Activated naive CD4-positive, alpha-beta T cell treated with anti-CD3 and anti-CD28 coated beads, Interleukin-2, amount 50 U/mL, for 16 hours (primary cell): ENCODE measurements around the gene FRAT2.
"Not testable (repeated sequence)": the region's sequence is repeated elsewhere in the genome, so short reads cannot be mapped to it uniquely, and the experiment has no call there.

ENCODE experiments used
- DNase-seq: peaks from one replicate; pipeline ENCODE4 v3.0.0-alpha.2; 2020

FRAT2 gene

GRCh38 chr10:97355571-97355975, 21.0 kb upstream of the FRAT2 start:
- no peak for DNase-seq

DNA sequence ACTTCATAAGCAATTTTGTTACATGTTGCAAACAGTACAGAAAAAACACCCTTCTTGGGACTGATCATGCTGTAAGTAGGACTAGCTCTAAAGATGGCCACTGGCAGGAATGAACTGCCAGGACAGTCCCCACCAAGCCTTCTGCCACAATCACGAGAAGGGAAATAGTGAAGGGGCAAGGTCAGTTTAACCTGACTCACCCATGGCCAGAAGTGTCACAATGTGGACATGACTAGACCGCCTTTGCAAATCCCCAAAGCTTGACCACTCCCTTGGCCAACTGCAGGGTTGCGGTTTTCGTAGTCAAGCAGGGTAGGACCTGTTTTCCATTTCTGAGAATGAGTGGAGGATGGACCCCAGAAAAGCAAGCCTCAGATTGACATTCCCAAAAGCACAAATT, 19.4 kb upstream of the FRAT2 start:
- no peak for DNase-seq

GRCh38 chr10:97349752-97350513, 15.4 kb upstream of the FRAT2 start:
- DNase-seq, result no peak

GRCh38 chr10:97347317-97347716, 12.8 kb upstream of the FRAT2 start:
- no peak for DNase-seq

- not testable (repeated sequence) for DNase-seq
Measured at GRCh38 chr10:97343664-97344063, 9.1 kb upstream of the FRAT2 start.

DNA sequence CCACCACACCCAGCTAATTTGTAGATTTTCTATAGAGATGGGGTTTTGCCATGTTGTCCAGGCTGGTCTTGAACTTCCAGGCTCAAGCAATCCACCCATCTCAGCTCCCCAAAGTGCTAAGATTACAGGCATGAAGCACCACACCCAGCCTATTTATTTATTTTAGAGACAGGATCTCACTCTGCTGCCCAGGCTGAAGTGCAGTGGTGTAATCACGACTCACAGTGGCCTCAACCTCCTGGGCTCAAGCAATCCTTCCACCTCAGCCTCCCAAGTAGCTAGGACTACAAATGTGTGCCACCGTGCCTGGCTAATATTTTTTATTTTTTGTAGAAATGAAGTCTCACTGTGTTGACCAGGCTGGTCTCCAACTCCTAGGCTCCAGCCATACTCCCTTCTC, 6.9 kb upstream of the FRAT2 start:
- no peak for DNase-seq

GRCh38 chr10:97338041-97338440, 3.5 kb upstream of the FRAT2 start:
- no peak for DNase-seq

DNA sequence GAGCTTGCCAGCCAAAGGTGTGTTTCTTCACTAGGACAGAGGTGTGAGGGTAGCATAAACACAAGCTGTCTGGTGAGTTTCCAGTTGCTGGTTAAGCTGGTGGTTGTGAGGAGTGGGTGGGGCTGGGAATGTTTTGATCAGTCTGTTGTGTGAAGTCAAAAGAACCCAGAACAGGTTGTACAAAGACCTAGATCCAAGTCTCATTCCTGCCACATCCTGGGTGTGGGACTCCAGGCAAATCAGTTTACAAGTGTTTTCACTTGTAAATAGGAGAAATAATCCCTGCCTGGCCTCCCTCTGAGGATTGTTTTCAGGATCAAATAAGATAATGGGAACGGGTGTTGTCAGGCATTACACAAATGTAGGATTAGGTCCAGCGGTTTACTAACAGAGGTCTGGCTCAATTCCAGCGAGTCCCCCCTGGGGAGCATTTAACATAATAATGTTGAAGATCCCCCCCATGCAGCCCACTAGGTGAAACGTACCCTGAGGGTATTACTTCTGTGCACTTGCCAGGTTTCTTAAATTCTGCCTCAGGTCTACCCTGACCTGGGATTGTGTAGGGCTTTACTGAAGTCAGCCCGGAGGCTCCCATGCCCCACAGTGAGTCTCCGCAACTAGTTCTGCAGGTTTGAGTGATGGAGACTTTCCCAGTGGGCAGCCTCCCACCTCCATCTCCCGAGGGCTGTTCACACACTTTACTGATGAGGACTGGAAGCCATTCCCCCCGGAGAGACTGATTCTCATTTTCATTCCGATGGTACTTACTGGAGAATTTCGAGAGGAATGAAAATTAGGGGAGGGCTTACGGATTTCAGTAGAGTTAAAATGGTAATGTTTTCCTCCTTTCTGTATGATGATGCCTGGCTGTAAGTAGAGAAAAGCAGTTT, 2.7 kb upstream of the FRAT2 start:
- no peak for DNase-seq

GRCh38 chr10:97336446-97336845, 1.9 kb upstream of the FRAT2 start:
- DNase-seq, result no peak

DNA sequence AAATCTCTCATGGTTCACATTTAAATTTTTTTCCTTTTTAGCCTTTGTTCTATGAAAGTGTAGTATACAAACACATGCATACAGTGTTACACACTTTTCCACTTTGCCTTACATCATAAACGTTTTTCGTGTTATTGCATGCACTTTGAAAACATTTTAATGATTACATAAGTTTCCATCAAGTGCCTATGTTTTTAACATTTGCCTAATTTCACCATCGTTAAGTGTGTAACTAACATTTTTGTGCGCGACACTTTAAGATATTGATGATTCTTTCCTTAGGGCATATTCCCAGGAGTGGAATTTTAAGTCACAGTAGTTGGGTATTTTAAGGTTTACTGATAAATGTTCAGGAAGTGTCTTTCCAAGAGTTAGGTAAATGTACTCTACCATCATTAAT, 1.5 kb upstream of the FRAT2 start:
- no peak for DNase-seq

- DNase-seq, result no peak
Measured at GRCh38 chr10:97335188-97335619, 675 bp upstream of the FRAT2 start.

DNA sequence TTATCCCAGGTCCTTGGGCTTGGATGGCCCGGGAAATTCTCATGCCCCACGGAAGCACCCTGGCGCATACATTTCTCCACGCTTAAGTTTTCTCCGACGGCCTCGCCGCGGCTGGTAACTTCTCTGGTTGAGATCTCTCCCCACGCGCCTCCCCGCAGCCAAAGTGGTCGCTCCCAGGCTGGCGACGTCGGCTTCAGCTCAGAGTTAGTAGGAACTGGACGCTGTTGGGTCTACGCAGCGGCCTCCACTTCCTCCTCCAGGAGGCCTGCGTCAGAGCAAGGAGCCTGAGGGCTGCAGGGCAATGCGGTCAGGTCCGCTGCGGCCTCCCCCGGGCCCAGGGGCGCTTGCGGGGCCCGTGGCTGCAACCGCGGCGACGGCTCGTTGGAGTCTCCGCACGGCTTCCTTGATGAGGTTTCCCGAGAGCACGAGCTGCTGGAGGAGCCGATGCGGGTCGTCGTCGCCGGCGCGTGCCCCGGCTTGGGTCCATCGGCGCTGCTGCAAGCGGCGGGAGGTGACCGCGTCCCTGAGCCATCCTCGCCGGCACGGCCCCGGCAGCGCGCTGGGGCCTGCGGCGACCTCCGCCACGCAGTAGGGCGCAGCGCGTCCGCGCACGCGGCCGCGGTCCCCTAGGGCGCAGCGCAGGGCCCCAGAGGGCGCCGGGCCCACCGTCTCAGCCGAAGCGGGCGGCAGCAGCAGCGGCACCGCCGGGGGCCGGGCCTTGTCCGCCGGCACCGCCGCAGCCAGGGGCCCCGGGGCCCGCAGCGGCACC, 744 bp downstream of the FRAT2 start:
- peak; percentile 47 for DNase-seq

DNA sequence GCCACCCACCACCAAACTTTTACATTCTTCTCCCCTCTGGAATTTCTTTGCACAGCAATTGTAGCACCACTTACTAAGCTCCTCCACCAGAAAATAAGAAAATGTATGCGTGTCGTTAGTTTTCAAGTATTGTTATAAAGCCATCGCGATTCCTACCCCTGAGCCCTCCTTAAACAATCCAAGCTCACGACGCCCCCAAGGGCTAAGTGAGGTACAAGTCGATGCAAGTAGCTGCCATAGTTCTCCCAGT, 1.3 kb downstream of the FRAT2 start:
- DNase-seq, result no peak

- DNase-seq, result no peak
Measured at GRCh38 chr10:97332591-97333350, 1.8 kb downstream of the FRAT2 start.

- DNase-seq, result no peak
Measured at GRCh38 chr10:97331153-97331703, 3.3 kb downstream of the FRAT2 start.

- DNase-seq, result no peak
Measured at GRCh38 chr10:97329766-97330165, 4.8 kb downstream of the FRAT2 start.

GRCh38 chr10:97328646-97329453, 5.7 kb downstream of the FRAT2 start:
- no peak for DNase-seq

- DNase-seq, result no peak
Measured at GRCh38 chr10:97327348-97328294, 6.9 kb downstream of the FRAT2 start.

DNA sequence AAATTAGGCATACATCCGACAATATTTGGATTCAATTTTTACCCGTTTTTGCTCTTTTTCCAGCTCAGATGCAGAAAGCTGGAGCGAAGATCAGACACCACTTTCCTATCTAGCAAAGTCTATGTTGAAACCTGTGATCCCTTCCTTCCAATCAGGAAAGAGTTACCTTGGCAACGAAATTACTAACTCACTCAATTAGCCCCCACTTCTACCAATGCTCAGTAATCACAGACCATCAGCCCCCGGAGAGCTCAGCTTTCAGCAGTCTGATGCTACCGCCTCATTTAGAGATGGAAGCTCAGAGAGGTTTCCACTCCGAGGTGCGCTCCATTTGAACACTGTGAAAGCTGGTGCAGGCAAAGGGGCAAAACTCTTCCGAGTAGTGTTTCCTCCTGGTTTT, 8.8 kb downstream of the FRAT2 start:
- DNase-seq, result no peak

DNA sequence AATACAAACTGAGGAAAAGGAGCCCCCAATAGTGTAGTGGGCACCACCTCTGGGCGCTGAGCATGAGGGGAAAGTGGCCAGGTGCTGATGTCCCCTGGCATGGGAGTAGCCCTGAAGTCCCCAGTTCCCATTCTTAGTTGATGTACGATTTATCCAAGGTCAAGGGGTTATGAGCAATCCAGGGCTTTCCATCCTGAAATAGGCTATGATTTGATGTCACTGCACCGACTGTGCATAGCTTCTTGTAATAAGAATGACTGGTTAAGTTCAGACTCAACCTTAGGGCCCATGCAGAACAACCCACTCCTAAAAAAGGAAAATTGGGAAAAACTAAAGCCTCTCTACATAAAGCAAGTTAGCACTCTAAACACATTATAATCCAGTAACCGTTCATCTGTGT, 11.0 kb downstream of the FRAT2 start:
- no peak for DNase-seq

- DNase-seq, result no peak
Measured at GRCh38 chr10:97321804-97322190, 12.7 kb downstream of the FRAT2 start.
